Gastrocnemius medialis (tissue), 4 donors: ENCODE data around the gene NDUFB8.

Source experiments
- POLR2A ChIP-seq, 2 donors: fragments of 450-650 bp; IDR thresholded peaks; one replicate each; pipeline ENCODE4 v1.6.1; 2017; ENCODE audit warnings: antibody characterized with exemption in 2 of 2, mild to moderate bottlenecking in 2 of 2, moderate library complexity in 2 of 2
- TF ChIP-seq, protein P1 (sequence below), 5 experiments: fragments of 450-650 bp in 3 of 5; fragments of 200-600 bp in 2 of 5; sonication (generic) in 2 of 5; IDR thresholded peaks in 4 of 5; conservative IDR thresholded peaks in 1 of 5; 1 replicate in 4 of 5; 2 replicates in 1 of 5; pipeline ENCODE4 v1.5.1; 2016 to 2019; ENCODE audit warnings: antibody characterized with exemption in 5 of 5, mild to moderate bottlenecking in 3 of 5, moderate library complexity in 3 of 5

DNA sequence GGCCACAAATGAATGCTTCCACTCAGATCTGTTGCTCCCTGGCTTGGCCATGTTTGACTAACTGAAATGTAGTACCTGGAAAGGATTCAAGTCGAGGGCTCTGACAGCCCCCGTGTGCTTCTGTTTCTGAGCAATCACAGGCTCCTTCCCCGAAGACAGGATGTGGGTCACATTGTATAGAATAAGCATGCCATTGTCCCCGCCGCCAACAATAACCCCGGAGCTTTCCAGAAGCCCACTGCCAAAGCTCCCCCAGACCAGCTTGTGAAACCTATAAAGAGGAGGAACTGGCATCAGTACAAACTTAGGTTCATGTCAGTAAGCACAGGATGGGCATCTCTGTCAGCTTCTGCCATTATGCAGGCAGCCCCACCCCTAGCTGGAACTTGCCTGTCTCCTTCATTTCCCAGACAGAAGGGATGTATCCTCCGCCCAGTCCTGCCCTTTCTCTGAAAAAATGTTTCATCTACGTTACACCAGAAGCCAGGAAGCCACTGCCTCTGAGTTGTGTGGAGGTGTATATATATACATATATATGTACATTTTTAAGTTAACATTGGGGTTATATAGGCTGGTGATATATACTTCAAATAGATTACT lies 20.3 kb downstream of the NDUFB8 start:
- TF ChIP-seq, protein P1, sequence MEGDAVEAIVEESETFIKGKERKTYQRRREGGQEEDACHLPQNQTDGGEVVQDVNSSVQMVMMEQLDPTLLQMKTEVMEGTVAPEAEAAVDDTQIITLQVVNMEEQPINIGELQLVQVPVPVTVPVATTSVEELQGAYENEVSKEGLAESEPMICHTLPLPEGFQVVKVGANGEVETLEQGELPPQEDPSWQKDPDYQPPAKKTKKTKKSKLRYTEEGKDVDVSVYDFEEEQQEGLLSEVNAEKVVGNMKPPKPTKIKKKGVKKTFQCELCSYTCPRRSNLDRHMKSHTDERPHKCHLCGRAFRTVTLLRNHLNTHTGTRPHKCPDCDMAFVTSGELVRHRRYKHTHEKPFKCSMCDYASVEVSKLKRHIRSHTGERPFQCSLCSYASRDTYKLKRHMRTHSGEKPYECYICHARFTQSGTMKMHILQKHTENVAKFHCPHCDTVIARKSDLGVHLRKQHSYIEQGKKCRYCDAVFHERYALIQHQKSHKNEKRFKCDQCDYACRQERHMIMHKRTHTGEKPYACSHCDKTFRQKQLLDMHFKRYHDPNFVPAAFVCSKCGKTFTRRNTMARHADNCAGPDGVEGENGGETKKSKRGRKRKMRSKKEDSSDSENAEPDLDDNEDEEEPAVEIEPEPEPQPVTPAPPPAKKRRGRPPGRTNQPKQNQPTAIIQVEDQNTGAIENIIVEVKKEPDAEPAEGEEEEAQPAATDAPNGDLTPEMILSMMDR (IDR thresholded peaks at IDR 0.05 in 4 of 5, conservative IDR thresholded peaks at IDR 0.05 in 1 of 5) = no peak
- TF ChIP-seq POLR2A (IDR thresholded peaks at IDR 0.05) = no peak
